ENCODE data around the gene ADARB1. TPM values are rescaled to one million over a fixed set of nuclear protein-coding genes. Genes with fewer than 3 reads are reported as not detected.

Gene ADARB1
- total and polyA plus RNA-seq, 2 of the 8 experiments (the other 6 are each of a cell fraction or from before 2014, with no cell fraction given): 4.7 to 14.9 TPM

DNA sequence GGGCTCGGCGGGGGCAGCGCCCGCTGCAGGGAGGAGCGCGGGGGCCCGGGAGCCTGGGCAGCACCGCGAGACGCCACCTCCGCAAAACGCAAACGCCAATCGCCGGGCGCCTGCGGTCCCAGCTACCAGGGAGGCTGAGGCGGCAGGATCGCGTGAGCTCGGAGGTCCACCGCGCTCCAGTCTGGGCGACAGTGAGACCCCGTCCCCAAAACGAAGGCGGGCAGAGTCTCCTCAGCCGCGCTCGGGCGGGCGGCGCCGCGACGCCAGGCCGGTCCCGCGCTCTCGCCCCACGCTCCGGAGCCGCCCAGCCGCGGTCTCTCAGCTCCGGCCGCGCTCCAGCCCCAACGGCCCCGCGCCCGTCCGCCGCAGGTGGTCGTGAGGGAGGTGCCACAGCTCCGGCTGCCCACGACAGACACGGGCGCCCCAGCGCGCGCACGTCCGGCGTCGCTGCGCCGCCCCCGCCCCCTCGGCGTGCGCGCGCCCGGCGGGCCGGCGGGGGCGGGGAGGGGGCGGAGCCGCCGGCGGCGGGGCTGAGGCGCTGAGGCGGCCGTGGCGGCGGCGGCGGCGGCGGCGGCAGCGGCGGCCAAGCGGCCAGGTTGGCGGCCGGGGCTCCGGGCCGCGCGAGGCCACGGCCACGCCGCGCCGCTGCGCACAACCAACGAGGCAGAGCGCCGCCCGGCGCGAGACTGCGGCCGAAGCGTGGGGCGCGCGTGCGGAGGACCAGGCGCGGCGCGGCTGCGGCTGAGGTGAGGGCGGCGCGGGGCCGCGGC is at the start of gene ADARB1 (continued):
- no peak for TF ChIP-seq SIRT6 (IDR thresholded peaks at IDR 0.05; ENCODE audit: low read length)
- TF ChIP-seq TAF1 (IDR thresholded peaks at IDR 0.05; ENCODE audit: low read depth, low read length): 0 out of 2 replicates have a peak, but pooled peaks have one; percentile 36
- no peak for TF ChIP-seq MAFK (IDR thresholded peaks at IDR 0.05; ENCODE audit: low read depth, low read length)
- TF ChIP-seq ZNF274 (IDR thresholded peaks at IDR 0.05; ENCODE audit: borderline replicate concordance, extremely low read depth, low read length): no peak
- TF ChIP-seq RNF2 (IDR thresholded peaks at IDR 0.05; ENCODE audit: borderline replicate concordance, low read depth, low read length, missing control alignments, poor library complexity, severe bottlenecking): no peak
- TF ChIP-seq EZH2 (IDR thresholded peaks at IDR 0.05; ENCODE audit: low read depth, low read length, severe bottlenecking): no peak
- no peak for TF ChIP-seq HDAC6 (IDR thresholded peaks at IDR 0.05; ENCODE audit: low read depth, low read length)
- TF ChIP-seq SP2 (IDR thresholded peaks at IDR 0.05; ENCODE audit: low read length): no peak
- TF ChIP-seq TBP (IDR thresholded peaks at IDR 0.05; ENCODE audit: low read depth, low read length): no peak
- TF ChIP-seq GABPA (IDR thresholded peaks at IDR 0.05; ENCODE audit: borderline replicate concordance, insufficient read depth, low read length): peak; percentile 6; the same call in 1 of the 2 replicates
- TF ChIP-seq BCL11A (IDR thresholded peaks at IDR 0.05; ENCODE audit: low read depth in 2 of 2, low read length in 2 of 2): no peak
- no peak for TF ChIP-seq CEBPB (IDR thresholded peaks at IDR 0.05; ENCODE audit: low read depth, low read length)
- peak; percentile 53; the same call in 1 of the 2 replicates for TF ChIP-seq PHF8 (conservative IDR thresholded peaks at IDR 0.05; ENCODE audit: low read depth, low read length)
- no peak for TF ChIP-seq FOSL1 (IDR thresholded peaks at IDR 0.05; ENCODE audit: insufficient read depth, low read depth, low read length)
- TF ChIP-seq KDM5A (IDR thresholded peaks at IDR 0.05; ENCODE audit: low read length): no peak
- TF ChIP-seq RFX5 (IDR thresholded peaks at IDR 0.05; ENCODE audit: borderline replicate concordance, low read depth, low read length): no peak
- TF ChIP-seq TAF7 (optimal IDR thresholded peaks at IDR 0.05; ENCODE audit: borderline replicate concordance, low read depth, low read length): no peak
- no peak for TF ChIP-seq CTCF (IDR thresholded peaks at IDR 0.05; ENCODE audit: control extremely low read depth in 1 of 3, insufficient read depth in 1 of 3, low read depth in 1 of 3, low read length in 3 of 3)
- TF ChIP-seq BACH1 (IDR thresholded peaks at IDR 0.05; ENCODE audit: low read length): no peak; the same call in 1 of the 2 replicates
- no peak for TF ChIP-seq SP4 (IDR thresholded peaks at IDR 0.05; ENCODE audit: low read length)
- no peak for TF ChIP-seq USF2 (IDR thresholded peaks at IDR 0.05; ENCODE audit: low read length)

Measured in H1 (cell line).